ENCODE results near the gene NDUFA13. TPM values are rescaled to one million over a fixed set of nuclear protein-coding genes. Genes with fewer than 3 reads are reported as not detected.

Gene NDUFA13
- total RNA-seq, 1 donor from 2014 or later, result 294 TPM

DNA sequence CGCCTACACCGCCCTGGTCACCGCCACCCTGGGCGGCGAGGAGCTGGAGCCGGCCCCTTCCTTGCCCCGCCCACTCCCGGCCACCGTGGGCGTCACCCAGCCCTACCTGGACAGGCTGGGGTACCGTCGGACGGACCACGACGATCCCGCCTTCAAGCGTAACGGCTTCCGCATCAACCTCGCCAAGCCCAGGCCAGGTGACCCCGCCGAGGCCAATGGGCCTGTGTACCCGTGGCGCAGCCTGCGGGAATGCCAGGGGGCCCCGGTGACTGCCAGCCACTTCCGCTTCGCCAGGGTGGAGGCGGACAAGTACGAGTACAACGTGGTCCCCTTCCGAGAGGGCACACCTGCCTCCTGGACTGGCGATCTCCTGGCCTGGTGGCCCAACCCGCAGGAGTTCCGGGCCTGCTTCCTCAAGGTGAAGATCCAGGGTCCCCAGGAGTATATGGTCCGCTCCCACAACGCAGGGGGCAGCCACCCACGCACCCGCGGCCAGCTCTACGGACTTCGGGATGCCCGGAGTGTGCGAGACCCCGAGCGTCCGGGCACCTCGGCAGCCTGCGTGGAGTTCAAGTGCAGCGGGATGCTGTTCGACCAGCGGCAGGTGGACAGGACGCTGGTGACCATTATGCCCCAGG lies 29.0 kb downstream of the NDUFA13 start:
- ChIA-PET CTCF (no interaction called here), POLR2A (no interaction called here)
- H3K9me3 Mint-ChIP-seq, result no peaks in the 10 kb centered on the region
- no peak overlapping the region for H3K27ac Mint-ChIP-seq
- DNase-seq, result no peak
- no peaks in the 10 kb centered on the region for H3K36me3 Mint-ChIP-seq (ENCODE audit: low read depth)
- TF ChIP-seq, protein P1, sequence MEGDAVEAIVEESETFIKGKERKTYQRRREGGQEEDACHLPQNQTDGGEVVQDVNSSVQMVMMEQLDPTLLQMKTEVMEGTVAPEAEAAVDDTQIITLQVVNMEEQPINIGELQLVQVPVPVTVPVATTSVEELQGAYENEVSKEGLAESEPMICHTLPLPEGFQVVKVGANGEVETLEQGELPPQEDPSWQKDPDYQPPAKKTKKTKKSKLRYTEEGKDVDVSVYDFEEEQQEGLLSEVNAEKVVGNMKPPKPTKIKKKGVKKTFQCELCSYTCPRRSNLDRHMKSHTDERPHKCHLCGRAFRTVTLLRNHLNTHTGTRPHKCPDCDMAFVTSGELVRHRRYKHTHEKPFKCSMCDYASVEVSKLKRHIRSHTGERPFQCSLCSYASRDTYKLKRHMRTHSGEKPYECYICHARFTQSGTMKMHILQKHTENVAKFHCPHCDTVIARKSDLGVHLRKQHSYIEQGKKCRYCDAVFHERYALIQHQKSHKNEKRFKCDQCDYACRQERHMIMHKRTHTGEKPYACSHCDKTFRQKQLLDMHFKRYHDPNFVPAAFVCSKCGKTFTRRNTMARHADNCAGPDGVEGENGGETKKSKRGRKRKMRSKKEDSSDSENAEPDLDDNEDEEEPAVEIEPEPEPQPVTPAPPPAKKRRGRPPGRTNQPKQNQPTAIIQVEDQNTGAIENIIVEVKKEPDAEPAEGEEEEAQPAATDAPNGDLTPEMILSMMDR (IDR thresholded peaks at IDR 0.05), result no peak
- peaks cover 15% of the 10 kb centered on the region for H3K27me3 Mint-ChIP-seq
- peaks cover 12% of the 10 kb centered on the region for H3K4me1 Mint-ChIP-seq
- ATAC-seq (ENCODE audit: low read depth), result no peak
- intact Hi-C loops (cut with micrococcal nuclease), result loop anchor here (5.0 kb wide), 1 partner anchor 52 kb away; no protein-coding TSS in a partner anchor
- no peak overlapping the region for H3K4me3 Mint-ChIP-seq

GRCh38 chr19:19545707-19546106 lies 29.7 kb downstream of the NDUFA13 start:
- intact Hi-C loops (cut with micrococcal nuclease), result no loop called here
- Mint-ChIP-seq H3K27ac (no peak overlapping the region), H3K36me3 (ENCODE audit: low read depth) (no peaks in the 10 kb centered on the region), H3K27me3 (peaks cover 12% of the 10 kb centered on the region), H3K4me3 (no peak overlapping the region), H3K4me1 (peaks cover 9% of the 10 kb centered on the region), H3K9me3 (no peaks in the 10 kb centered on the region)
- no peak for ATAC-seq (ENCODE audit: low read depth)
- CTCF ChIA-PET, result no interaction called here
- POLR2A ChIA-PET, result no interaction called here
- TF ChIP-seq, protein P1 (IDR thresholded peaks at IDR 0.05), result no peak
- no peak for DNase-seq

- no peak for ATAC-seq (ENCODE audit: low read depth)
- DNase-seq, result no peak
- ChIA-PET POLR2A (interaction anchor here (0.6 kb wide), 1 partner anchor 52 kb away, joined by 9 read pairs; no protein-coding TSS in a partner anchor), CTCF (no interaction called here)
- Mint-ChIP-seq H3K4me3 (no peak overlapping the region), H3K9me3 (peaks cover 2% of the 10 kb centered on the region), H3K27ac (no peak overlapping the region), H3K27me3 (peaks cover 12% of the 10 kb centered on the region), H3K36me3 (ENCODE audit: low read depth) (no peaks in the 10 kb centered on the region), H3K4me1 (peaks cover 2% of the 10 kb centered on the region)
- TF ChIP-seq, protein P1 (IDR thresholded peaks at IDR 0.05), result no peak
- intact Hi-C loops (cut with micrococcal nuclease), result no loop called here
Observed at GRCh38 chr19:19546751-19547162, 30.7 kb downstream of the NDUFA13 start.

DNA sequence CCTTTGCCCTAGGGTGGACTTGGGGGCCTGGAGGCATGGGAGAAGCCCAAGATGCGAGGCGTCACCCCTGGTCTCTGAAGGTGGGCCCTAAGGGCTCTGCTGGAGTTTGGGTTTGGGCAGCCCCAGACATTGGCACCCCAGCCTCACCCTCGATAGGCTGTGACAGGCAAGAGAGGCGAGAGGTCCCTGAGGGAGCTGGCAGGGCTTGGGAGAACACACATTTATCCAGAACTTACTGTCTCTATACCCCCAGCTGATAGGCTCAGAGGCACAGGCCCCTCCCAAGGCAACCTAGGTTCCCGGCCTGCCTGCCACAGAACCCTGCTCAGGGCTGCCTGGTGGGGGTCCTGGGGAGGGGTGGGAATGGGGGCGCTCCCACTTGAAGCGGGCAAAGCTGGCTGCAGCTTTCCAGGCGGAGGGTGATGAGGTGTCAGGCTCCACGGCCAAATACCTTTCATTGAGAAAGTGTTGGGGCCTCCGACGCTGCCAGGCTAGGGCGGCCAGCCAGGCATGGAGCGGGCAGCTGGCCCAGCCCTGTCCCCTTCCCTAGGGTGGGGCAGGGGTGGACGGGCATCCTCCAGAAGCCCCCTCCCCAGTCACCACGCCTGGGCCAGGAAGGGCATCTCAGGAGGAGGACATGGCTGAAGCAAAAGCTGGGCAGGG lies 31.8 kb downstream of the NDUFA13 start:
- no peak for DNase-seq
- H3K36me3 Mint-ChIP-seq (ENCODE audit: low read depth), result no peaks in the 10 kb centered on the region
- no peaks in the 10 kb centered on the region for H3K4me1 Mint-ChIP-seq
- peaks cover 2% of the 10 kb centered on the region for H3K9me3 Mint-ChIP-seq
- POLR2A ChIA-PET, result no interaction called here
- CTCF ChIA-PET, result no interaction called here
- TF ChIP-seq, protein P1 (IDR thresholded peaks at IDR 0.05), result no peak
- H3K27ac Mint-ChIP-seq, result no peak overlapping the region
- no peak for ATAC-seq (ENCODE audit: low read depth)
- no peak overlapping the region for H3K4me3 Mint-ChIP-seq
- peaks cover 7% of the 10 kb centered on the region for H3K27me3 Mint-ChIP-seq
- intact Hi-C loops (cut with micrococcal nuclease), result no loop called here

- Mint-ChIP-seq H3K27ac (no peak overlapping the region), H3K9me3 (peaks cover 2% of the 10 kb centered on the region), H3K4me1 (no peaks in the 10 kb centered on the region), H3K27me3 (peaks cover 5% of the 10 kb centered on the region), H3K36me3 (ENCODE audit: low read depth) (no peaks in the 10 kb centered on the region), H3K4me3 (no peak overlapping the region)
- ATAC-seq (ENCODE audit: low read depth) (no peak), DNase-seq (no peak)
- POLR2A ChIA-PET, result interaction anchor here (0.6 kb wide), 1 partner anchor 99 kb away, joined by 6 read pairs; no protein-coding TSS in a partner anchor
- intact Hi-C loops (cut with micrococcal nuclease), result no loop called here
- CTCF ChIA-PET, result no interaction called here
- TF ChIP-seq, protein P1 (IDR thresholded peaks at IDR 0.05), result no peak
Observed at GRCh38 chr19:19548915-19549759, 33.1 kb downstream of the NDUFA13 start.

All from activated B cell treated with CpG ODN at 0.5 μM for 24 hours (primary cell).